ENCODE measurements around the gene KIRREL2. TPM values are rescaled to one million over a fixed set of nuclear protein-coding genes. Genes with fewer than 3 reads are reported as not detected.
A peak's percentile ranks its signal among the peaks of the same experiment; 100 is the strongest.
"Not testable (repeated sequence)": the region's sequence is repeated elsewhere in the genome, so short reads cannot be mapped to it uniquely, and the experiment has no call there.

KIRREL2 gene
- not detected for total RNA-seq

DNA sequence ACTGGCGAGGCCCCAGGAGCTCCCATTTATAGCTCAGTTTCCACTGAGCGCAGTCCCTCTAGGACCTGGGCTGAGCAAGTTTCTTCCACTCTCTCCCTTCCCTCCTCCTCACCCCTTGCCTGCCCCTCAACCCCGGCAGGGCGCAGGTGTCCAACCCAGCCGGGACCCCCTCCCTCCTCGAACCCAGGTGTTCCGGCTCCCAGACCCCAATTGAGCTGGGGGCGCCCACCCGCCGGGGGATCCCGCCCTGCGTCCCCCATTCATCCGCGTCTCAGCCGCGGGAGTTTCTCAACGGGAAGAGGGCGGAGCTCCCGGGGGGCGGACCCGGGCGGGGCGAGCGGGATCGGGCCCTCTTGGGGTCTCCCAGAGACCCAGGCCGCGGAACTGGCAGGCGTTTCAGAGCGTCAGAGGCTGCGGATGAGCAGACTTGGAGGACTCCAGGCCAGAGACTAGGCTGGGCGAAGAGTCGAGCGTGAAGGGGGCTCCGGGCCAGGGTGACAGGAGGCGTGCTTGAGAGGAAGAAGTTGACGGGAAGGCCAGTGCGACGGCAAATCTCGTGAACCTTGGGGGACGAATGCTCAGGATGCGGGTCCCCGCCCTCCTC, at the start of gene KIRREL2:
TSS of gene KIRREL2 (plus strand) at position 366 of the 604 bp plus-strand sequence. CDS start at position 575, 209 bp downstream.
- peak in 1 of 3 donors; percentile 32 for DNase-seq (ENCODE audit: low read depth in 2 of 3, low spot score in 2 of 3)

- no peak for DNase-seq (ENCODE audit: low read depth in 2 of 3, low spot score in 2 of 3)
Measured at GRCh38 chr19:35807633-35808032, 49.1 kb upstream of the KIRREL2 start.

- DNase-seq (ENCODE audit: low read depth in 2 of 3, low spot score in 2 of 3): no peak
Measured at GRCh38 chr19:35811317-35812219, 45.1 kb upstream of the KIRREL2 start.

GRCh38 chr19:35812220-35813042, 44.3 kb upstream of the KIRREL2 start, which contains the start of gene PRODH2:
Gene PRODH2 (minus strand): TSS chr19:35812845. CDS start chr19:35812805, 40 bp downstream.
- DNase-seq (ENCODE audit: low read depth in 2 of 3, low spot score in 2 of 3): no peak

DNA sequence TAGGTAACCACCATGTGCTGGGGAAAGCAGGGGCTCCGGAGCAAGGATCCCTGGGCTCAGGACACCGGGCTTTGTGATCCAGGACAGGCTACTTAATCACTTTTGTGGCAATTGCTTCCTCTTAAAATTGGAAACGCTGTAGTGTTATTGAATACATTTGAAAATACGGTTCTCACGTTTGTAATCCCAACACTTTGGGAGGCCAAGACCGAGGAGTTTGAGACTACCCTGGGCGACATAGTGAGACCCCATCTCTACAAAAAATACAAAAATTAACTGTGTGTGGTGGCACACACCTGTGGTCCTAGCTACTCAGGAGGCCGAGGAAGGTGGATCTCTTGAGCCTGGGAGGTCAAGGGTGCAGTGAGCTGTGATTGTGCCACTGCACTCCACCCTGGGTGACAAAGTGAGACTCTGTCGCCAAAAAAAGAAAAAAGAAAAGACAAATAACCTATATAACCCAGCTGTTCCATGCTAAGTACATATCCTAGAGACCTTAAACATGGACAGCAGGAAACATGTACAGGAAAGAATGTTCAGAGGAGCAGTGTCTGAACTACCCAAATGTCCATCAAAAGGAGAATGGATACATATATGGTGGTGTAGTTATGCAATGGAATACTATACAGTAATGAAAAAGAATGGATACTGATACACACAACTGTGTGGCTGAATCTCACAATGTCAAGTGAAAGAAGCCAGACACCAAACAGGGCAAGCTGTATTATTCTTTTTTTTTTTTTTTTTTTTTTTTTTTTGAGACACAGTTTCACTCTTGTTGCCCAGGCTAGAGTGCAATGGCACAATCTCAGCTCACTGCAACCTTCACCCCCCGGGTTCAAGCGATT, 43.4 kb upstream of the KIRREL2 start:
- DNase-seq (ENCODE audit: low read depth in 2 of 3, low spot score in 2 of 3): no peak

- DNase-seq (ENCODE audit: low read depth in 2 of 3, low spot score in 2 of 3): no peak
Measured at GRCh38 chr19:35816262-35816661, 40.4 kb upstream of the KIRREL2 start.

DNA sequence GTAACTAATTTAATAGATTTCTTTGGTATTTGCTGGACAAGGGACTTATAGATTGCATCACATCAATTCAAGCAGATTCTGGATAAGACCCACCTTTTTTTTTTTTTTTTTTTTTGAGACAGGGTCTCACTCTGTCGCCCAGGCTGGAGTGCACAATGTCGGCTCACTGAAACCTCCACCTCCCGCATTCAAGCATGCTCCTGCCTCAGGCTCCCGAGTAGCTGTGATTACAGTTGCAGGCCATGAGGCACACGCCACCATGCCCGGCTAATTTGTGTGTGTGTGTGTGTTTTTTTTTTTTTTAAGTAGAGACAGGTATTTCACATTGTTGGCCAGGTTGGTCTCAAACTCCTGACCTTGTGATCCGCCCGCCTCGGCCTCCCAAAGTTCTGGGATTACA, 39.9 kb upstream of the KIRREL2 start:
- no peak for DNase-seq (ENCODE audit: low read depth in 2 of 3, low spot score in 2 of 3)

- DNase-seq (ENCODE audit: low read depth in 2 of 3, low spot score in 2 of 3): no peak
Measured at GRCh38 chr19:35818445-35818844, 38.3 kb upstream of the KIRREL2 start.

DNA sequence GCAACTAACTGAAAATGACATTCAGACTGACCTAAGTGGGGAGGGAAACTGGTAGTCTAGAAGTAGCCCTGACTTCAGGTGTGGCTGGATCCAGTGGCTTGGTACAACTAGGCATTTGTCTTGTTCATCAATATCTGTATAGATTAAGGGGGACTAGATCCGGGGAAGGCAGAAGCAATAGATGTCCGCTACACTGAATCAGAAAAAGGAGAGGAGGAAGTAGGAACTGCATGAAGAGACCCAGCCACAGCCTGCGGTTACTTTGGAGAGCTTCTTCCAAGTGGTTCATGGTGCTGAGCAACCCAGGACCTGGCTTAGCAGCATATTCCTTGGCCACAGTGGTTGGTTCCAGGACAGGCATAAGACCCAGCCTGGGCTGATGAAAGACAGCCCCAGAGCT, 34.1 kb upstream of the KIRREL2 start:
- no peak for DNase-seq (ENCODE audit: low read depth in 2 of 3, low spot score in 2 of 3)

DNA sequence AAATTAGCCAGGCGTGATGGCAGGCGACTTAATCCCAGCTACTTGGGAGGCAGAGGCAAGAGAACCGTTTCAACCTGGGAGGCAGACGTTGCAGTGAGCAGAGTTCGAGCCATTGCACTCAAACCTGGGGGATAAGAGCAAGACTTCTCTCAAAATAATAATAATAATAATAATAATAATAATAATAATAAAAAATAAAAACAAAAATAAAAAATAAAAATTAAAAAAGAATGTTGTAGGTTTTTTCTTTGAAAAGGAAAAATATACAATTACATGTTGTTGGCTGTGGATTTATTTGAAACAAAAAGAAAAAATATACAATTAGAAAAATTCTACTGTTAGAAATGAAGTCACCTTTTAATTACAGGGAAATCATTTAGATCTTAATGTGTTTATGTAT, 32.6 kb upstream of the KIRREL2 start:
- no peak for DNase-seq (ENCODE audit: low read depth in 2 of 3, low spot score in 2 of 3)

- peak; percentile 21 to 84 (median 65) for DNase-seq (ENCODE audit: low read depth in 2 of 3, low spot score in 2 of 3)
Measured at GRCh38 chr19:35828692-35829301, 27.9 kb upstream of the KIRREL2 start.

GRCh38 chr19:35830986-35831385, 25.7 kb upstream of the KIRREL2 start:
- no peak for DNase-seq (ENCODE audit: low read depth in 2 of 3, low spot score in 2 of 3)

DNA sequence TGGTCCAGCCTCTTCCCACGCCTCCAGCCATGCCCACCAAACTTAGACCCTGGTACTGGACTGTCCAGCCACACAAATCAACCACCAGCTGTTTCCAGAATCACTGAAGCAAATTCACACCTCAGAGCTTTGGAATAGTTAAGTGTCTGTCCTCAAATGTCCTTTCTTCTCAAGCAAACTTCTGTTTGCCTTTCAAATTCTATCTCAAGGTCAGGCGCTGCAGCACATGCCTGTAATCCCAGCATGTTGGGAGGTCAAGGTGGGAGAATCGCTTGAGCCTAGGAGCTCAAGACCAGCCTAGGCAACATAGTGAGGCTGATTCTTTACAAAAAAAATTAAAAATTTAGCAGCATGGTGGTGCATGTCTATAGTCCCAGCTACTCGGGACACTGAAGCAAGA, 24.7 kb upstream of the KIRREL2 start:
- DNase-seq (ENCODE audit: low read depth in 2 of 3, low spot score in 2 of 3): no peak

- no peak for DNase-seq (ENCODE audit: low read depth in 2 of 3, low spot score in 2 of 3)
Measured at GRCh38 chr19:35833972-35834371, 22.7 kb upstream of the KIRREL2 start.

GRCh38 chr19:35836096-35836495, 20.6 kb upstream of the KIRREL2 start:
- DNase-seq (ENCODE audit: low read depth in 2 of 3, low spot score in 2 of 3): not testable (repeated sequence)

DNA sequence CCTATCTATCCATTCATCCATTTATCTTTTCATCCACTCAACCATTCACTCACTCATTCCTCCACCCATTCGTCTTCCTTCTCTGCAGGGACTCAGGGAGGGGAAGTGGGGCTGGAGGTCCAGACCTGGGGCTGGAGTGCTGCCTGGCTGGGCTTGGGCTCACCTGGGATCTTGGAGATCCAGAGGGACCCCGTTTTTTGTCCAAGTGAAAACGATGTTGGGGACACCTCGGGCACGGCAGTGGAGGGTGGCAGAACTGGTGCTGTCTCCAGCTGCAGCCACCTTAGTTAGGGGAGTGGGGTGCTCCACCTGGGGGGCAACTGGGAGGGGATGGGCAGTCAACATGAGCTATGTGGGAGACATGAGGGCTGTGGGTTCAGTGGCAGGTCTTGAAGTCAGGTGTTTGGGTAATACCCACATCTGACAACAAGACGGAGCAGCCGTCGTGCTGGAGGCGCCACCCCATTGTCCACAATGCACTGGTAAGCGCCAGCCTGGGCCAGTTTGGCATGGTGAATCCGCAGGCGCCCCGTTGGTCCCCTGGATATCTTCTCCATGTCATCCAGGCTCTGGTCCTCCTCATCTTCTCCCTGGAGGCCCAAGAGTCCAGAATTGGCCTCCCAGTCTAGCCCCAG, 14.6 kb upstream of the KIRREL2 start:
- no peak for DNase-seq (ENCODE audit: low read depth in 2 of 3, low spot score in 2 of 3)

- DNase-seq (ENCODE audit: low read depth in 2 of 3, low spot score in 2 of 3): no peak
Measured at GRCh38 chr19:35842666-35843272, 13.9 kb upstream of the KIRREL2 start.

- DNase-seq (ENCODE audit: low read depth in 2 of 3, low spot score in 2 of 3): no peak
Measured at GRCh38 chr19:35843676-35844481, 12.8 kb upstream of the KIRREL2 start.

All from hematopoietic multipotent progenitor cell (in vitro differentiated cells).